T47D (cell line): ENCODE measurements around the gene ELP5.

Source experiments
- DNase-seq, 2 experiments: peaks; one replicate each; pipeline versions ENCODE4 v3.0.0 to v3.0.0-alpha.2; 2011 to 2012; ENCODE audit warnings: low read depth in 1 of 2, low spot score in 1 of 2
- JUND ChIP-seq: IDR thresholded peaks from 2 replicates; pipeline ENCODE4 v1.6.1; 2012; ENCODE audit warnings: low read depth
- in situ Hi-C: cut with HindIII; loops from 2 replicates; pipeline ENCODE4 v1.10.0; 2016; ENCODE audit warnings: low sequenced_read_pairs, low pct_unique_long_range_greater_than_20kb

Gene ELP5

DNA sequence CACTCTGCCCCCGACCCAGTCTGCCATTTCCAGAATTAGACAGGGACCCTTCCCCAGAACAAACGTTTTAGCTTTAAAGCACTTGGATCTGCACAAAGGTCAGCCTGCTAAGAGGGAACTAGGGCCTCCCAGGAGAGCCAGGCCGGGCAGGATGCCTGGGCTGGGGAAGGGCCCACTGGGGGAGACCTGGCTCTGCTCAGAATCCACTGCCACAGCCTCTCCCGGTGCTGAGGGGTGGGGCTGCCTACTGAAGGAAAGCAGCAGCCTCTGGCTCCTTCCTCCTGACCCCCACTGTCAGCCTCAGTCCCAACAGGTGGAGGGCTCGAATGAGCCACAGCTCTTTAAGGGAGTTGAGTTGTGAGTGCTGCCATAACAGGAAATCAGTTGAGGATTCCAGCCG is 40.7 kb downstream of the ELP5 start:
- no peak for DNase-seq
- TF ChIP-seq JUND, result no peak
- in situ Hi-C loops, result no loop called here

DNA sequence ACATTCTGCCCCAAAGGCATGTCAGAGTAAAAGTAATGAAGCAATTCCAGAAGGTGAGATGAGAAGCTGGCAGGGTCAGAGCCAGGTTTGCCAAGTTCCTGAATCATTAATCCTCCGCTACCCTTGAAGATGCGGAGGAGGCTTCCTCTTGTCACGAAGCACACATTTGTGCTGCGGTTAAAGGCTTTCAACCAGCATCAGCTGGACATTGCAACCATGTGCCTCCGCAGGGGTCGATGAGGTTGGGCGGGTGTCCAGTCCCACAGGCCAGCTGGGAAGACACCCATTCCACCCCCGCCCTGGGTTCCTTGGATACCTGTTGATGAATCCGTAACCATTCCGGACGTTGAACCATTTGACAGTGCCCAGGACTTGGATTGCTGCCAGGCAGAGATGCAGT is 41.1 kb downstream of the ELP5 start:
- TF ChIP-seq JUND, result no peak
- in situ Hi-C loops, result no loop called here
- DNase-seq, result no peak

DNA sequence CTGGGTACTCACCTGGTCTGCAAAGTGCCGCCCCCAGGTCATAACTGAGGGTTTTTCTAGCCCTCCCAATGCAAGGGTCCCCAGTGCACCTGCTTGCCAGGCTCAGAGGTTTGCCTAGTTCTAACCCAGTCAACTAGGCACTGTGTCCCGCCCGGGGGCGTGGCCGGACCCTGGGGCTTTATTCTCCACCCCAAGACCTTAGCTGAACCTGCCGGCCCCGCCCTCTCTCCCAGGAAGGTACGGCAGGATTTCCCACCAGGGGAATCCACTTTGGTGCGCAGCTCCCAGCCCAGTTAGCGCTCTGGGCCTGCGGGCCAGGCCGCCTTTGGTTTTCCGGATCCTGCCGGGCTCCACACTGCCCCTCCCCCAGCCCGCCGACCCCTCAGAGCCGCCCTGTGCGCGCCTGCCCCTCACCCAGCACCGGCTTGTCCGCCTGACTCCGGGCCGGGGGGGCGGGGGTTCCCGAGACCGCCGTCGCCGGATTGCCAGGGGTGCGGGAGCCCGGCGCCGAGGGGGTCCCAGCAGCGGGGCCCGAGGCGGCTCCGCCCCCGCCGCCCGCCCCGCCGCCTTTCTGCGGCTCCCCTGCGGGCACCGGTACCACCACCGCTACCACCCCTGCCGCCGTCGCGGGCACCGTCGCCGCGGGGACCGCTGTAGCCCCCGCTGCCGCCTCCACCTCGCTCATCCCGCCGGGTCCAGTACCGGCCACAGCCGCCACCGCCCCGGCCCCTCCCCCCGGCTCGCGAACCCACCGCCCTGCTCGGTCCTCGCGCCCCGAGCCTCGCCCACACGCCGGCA is 42.0 kb downstream of the ELP5 start:
- TF ChIP-seq JUND, result no peak
- DNase-seq, result peak in 1 of 2 experiments; percentile 87
- in situ Hi-C loops, result no loop called here

DNA sequence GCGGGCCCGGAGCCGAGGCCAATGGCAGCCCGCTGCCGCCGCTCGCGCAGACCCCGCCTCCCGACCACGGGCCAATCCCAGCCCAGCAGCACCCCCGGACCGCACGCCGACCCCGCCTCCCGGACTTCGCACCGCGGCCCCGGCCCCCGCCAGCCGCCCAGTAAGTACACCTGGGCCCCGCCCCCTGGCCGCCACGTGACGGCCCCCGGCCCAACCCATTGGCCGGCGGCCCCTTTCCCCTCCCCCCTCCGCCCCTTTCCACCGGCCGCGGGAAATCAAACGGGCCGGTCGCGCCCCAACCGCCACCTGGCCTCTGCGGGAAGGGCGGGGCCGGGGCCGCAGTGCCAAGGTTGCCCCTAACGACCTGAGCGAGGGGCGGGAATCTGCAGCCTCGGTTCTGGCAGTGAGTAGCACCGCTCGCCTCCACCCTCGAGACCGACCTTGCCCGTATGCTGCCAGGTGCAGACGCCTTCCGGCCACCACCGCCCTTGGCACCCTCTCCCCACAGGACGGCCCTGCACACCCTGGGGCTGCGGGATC is 42.7 kb downstream of the ELP5 start, which contains the start of gene YBX2:
TSS of gene YBX2 (minus strand) at position 26 of the 540 bp plus-strand sequence. CDS start 139 bp downstream, outside the sequence.
- in situ Hi-C loops, result no loop called here
- no peak for TF ChIP-seq JUND
- DNase-seq, result peak; percentile 91 to 94

DNA sequence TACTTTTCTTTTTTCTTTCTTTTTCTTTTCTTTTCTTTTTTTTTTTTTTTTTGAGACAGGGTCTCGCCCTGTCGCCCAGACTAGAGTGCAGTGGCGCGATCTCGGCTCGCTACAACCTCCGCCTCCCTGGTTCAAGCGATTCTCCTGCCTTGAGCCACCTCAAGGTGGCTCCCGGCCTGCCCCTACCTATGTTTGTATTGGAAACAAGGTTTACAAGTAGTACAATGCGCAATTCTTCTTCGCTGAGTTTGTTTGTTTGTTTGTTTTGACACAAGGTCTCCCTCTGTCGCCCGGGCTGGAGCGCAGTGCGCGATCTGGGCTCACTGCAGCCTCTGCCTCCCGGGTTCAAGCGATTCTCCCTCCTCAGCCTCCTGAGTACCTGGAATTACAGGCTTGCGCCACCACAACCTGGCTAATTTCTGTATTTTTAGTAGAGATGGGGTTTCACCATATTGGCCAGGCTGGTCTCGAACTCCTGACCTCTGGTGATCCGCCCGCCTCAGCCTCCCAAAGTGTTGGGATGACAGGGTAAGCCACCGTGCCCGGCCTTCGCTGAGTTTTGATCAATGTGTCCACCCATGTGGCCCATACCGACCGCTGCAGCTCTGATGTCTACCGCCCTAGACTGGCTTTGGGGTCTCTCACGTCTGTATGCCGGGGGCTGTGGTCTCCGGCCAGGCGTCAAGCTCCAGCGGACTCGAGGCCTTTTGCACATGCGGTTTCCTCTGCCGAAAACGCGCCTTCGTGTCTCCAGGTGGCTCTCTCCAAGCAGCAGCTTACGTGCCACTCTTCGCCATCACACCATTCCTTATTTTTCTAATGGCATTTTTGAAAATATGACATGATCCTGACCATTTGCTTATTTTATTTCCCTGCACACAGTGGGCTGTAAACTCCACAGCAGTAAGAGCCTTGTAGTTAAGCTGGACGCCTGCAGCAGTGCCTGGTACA is 43.5 kb downstream of the ELP5 start:
- in situ Hi-C loops, result no loop called here
- DNase-seq, result peak in 1 of 2 experiments; percentile 88
- TF ChIP-seq JUND, result no peak

DNA sequence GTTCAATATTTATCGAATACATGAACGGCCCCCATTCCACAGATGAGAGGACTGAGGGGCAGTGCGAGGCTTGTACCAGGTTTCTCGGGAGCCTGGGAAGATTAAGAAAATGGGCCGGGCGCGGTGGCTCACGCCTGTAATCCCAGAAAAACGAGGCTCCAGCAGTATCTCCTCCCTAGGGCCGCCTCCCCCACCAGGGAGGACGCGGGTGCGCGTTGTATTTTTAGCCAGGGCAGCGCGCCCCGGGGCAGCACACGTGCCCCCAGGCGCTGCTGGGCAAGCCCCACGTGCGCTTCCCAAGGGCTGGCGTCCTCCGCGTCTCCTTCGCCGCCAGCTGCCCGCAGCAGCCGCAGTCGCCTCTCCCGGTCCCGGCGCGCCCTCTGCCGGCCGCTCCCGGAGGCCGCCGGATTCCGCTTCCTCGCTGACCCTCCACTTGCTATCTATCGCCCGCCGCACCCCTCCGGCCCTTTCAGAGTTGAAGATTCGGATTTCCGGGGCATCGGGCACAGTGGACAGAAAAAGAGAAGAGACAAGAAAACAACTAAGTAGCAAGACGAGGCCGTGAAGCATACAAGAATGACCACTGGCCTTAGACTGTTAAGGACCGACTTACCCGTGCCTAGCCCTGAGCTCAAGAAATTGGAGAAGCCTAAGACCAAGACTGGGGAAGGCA is 44.3 kb downstream of the ELP5 start:
- peak; percentile 58 to 80 for DNase-seq
- in situ Hi-C loops, result no loop called here
- TF ChIP-seq JUND, result no peak

DNA sequence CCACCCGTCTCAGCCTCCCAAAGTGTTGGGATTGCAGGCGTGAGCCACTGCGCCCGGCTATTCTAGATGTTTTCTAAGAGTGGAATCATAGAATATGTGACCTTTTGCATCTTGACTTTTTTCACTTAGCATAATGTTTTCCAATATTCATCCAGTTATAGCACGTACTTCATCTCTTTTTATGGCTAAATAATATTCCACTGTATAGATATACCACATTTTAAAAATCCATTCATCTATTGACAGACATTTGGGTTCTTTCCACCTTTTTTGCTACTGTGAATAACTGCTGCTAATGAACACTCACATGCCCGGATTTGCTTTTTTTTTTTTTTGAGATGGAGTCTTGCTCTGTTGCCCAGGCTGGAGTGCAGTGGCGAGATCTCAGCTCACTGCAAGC is 52.2 kb downstream of the ELP5 start:
- TF ChIP-seq JUND, result no peak
- in situ Hi-C loops, result no loop called here
- no peak for DNase-seq

DNA sequence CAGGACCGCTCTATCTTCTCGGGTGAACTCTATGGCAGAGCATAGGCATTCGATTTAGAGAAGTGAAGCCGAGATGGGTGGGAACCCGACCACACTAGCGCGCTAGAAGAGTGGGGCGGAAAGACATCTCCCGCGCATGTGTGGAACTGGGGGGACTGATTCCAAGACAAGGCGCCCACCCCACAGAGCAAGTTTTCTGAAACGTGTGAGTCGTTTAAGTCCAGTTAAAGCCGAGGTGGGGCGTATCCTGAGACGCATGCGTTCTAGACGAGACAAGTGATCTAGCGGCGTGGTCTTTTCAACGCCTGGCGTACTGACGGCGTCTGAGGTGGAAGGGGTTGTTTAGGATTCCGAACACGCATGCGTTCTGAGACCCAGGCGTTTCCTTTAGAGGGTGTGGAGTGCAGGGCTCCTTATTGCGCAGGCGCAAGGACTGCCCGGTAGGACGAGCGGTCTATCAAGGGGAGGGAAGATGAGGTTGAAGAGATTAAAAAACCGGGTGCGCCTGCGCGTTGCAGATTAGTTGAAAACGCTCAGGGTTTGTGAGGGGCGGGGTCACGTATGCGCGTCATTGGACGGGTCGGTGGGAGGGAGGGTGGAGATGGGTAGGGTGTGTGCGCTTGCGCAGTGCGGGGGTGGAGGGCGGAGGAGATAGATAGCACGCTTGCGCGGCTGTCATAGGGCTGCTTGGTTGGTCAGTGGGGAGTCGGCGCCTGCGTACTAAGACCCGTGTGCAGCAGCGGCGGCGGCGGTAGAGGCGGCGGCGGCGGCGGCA is 55.1 kb downstream of the ELP5 start, which contains the start of gene EIF5A:
TSS of gene EIF5A (plus strand) at position 718 of the 775 bp plus-strand sequence. CDS start 2,008 bp downstream, outside the sequence.
- in situ Hi-C loops, result no loop called here
- no peak for TF ChIP-seq JUND

DNA sequence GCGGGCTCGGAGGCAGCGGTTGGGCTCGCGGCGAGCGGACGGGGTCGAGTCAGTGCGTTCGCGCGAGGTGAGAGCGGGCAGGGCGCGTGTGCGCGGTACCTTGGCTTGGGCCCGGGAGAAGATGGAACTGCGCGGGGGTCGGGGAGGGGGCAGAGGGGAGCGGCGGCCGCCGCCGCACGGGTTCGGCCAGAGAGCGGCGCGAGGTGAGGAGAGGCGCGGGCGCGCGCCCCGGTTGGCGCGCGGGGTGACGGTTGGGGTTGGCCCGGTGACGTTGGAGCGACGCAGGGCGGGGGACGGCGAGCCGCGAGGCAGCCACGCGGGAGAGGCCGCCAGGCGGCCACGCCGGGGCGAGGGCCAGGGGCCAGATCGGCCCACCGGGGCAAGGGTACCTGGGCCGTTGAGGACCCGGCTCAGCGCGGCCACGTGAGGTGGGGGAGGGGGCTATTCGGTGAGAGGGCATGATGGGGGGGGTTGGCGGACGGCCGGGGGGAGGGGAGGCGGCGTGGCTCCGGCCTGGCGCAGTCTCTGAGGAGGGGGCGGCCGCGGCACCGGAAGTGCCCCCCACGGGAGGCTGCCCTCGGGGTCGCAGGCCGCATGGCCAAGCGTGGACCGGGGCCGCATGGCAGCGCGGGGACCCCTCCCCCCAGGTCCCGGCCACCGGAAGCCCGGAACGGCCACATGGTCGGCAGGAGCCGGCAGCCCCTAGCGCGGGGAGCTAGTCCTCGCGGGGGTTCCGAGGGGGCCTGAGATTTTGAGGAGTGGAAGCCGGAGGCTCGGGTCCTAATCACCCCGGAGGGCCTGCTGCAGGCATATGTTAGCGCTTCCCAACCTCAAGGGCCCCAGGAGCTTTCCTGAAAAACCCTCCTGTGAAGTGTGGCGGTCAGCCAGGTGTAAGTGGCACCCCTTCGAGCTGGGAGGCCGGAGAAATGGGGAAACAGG is 55.9 kb downstream of the ELP5 start:
- in situ Hi-C loops, result no loop called here
- TF ChIP-seq JUND, result no peak
- peak in 1 of 2 experiments; percentile 40 for DNase-seq

More for the DNA sequence above, 55.1 kb downstream of the ELP5 start, which contains the start of gene EIF5A:
- peak; percentile 94 to 99 for DNase-seq

DNA sequence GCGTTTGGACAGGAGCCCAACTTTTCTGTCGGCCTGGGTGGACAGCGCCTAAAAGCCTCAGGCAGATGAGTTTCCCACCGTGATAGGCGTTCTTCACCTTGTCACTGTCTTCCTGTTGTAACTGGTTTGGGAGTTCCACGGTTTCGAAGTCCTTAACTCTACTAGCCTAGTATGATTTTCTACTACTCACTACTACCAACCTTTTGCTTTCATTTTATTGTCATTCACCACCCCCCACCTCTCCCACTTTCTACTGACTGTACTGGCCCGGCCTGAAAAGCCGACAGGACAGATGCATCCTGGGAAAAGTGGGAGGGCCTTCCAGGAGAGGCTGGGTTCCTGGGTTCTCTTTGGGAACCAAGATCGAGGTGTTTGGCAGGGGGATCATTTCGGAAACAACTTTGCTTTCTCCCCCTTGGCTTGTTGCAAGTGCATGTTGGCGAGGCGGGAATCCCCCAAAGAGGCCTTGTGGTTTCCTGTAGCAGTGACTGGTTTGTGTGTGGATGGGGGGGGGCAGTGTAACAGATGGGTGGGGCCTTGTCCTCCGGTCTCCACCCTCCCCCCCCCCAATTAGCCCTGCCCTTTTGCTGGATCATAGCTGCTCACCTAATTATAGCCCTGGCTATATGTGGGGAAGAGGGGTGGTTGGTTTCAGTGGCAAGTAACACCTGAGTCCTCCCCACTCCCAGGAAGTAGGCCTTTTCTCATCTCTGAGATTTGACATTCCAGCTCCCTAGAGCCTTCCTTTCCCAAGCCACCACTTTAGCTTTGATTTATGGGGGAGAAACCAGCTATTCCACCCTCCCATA is 56.8 kb downstream of the ELP5 start:
- peak; percentile 72 to 89 for DNase-seq
- TF ChIP-seq JUND, result no peak
- in situ Hi-C loops, result no loop called here
